OCI-LY7 (cell line): ENCODE results near the gene RIC8B.

Experiments used
- CTCF ChIP-seq: fragments of 200-600 bp; sonication (generic); conservative IDR thresholded peaks from 2 replicates; pipeline ENCODE4 v1.5.1; 2014; ENCODE audit warnings: mild to moderate bottlenecking, antibody characterized with exemption, low read length, moderate library complexity, mixed read lengths
- EZH2phosphoT487 ChIP-seq: fragments of 200-600 bp; sonication (generic); IDR thresholded peaks from 2 replicates; pipeline ENCODE4 v1.6.1; 2018; ENCODE audit warnings: low read depth, borderline replicate concordance, mild to moderate bottlenecking, mixed run types, antibody characterized with exemption, low read length, moderate library complexity, mixed read lengths

- TF ChIP-seq CTCF (no peak), EZH2phosphoT487 (no peak)
Measured at GRCh38 chr12:106757623-106758348, 16.7 kb upstream of the RIC8B start.
